Mesothelial cell of epicardium (in vitro differentiated cells): ENCODE measurements around the gene PAPLN. TPM values are rescaled to one million over a fixed set of nuclear protein-coding genes. Genes with fewer than 3 reads are reported as not detected.

Experiments
- DNase-seq, 2 experiments: peaks; one replicate each; pipeline ENCODE4 v3.0.0; 2021; ENCODE audit warnings: low spot score in 2 of 2; ENCODE audit not compliant: unreplicated experiment in 2 of 2
- H3K27ac Mint-ChIP-seq: 2 replicates; pipeline ENCODE4 v1.8.0; 2021; ENCODE audit warnings: mixed read lengths
- H3K27me3 Mint-ChIP-seq: 2 replicates; pipeline ENCODE4 v1.8.0; 2021; ENCODE audit warnings: low read depth, mixed read lengths
- H3K36me3 Mint-ChIP-seq: 2 replicates; pipeline ENCODE4 v1.8.0; 2021; ENCODE audit warnings: mixed read lengths
- H3K4me1 Mint-ChIP-seq: 2 replicates; pipeline ENCODE4 v1.8.0; 2021; ENCODE audit warnings: mixed read lengths
- H3K4me3 Mint-ChIP-seq: 2 replicates; pipeline ENCODE4 v1.8.0; 2021; ENCODE audit warnings: mild to moderate bottlenecking, moderate library complexity, mixed read lengths
- H3K9me3 Mint-ChIP-seq: 2 replicates; pipeline ENCODE4 v1.8.0; 2021; ENCODE audit warnings: mixed read lengths
- total RNA-seq: library from RNA; stranded (reverse); gene quantifications from 3 replicates; pipeline ENCODE4 v1.2.1, GENCODE V29; 2021
- TF ChIP-seq, protein P1 (sequence below): fragments of 200-600 bp; sonication (generic); IDR thresholded peaks from one replicate; pipeline ENCODE4 v1.5.0; 2021; ENCODE audit warnings: antibody characterized with exemption; ENCODE audit not compliant: unreplicated experiment

The PAPLN gene
- total RNA-seq, 1 donor from 2014 or later = 10.6 TPM

- no peak for DNase-seq
Observed at GRCh38 chr14:73269729-73270531, 32.6 kb downstream of the PAPLN start.

DNA sequence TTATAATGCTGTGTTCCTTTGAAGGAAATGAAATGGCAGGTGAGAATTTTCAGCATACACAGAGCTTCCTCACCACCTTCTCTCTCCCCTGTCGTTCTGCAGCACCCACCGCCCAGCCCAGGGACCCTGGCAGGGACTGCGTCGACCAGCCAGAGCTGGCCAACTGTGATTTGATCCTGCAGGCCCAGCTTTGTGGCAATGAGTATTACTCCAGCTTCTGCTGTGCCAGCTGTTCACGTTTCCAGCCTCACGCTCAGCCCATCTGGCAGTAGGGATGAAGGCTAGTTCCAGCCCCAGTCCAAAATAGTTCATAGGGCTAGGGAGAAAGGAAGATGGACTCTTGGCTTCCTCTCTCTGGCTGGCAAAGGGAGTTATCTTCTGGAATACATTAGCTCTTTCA is 35.1 kb downstream of the PAPLN start:
- no peak overlapping the region for H3K27ac Mint-ChIP-seq
- TF ChIP-seq, protein P1, sequence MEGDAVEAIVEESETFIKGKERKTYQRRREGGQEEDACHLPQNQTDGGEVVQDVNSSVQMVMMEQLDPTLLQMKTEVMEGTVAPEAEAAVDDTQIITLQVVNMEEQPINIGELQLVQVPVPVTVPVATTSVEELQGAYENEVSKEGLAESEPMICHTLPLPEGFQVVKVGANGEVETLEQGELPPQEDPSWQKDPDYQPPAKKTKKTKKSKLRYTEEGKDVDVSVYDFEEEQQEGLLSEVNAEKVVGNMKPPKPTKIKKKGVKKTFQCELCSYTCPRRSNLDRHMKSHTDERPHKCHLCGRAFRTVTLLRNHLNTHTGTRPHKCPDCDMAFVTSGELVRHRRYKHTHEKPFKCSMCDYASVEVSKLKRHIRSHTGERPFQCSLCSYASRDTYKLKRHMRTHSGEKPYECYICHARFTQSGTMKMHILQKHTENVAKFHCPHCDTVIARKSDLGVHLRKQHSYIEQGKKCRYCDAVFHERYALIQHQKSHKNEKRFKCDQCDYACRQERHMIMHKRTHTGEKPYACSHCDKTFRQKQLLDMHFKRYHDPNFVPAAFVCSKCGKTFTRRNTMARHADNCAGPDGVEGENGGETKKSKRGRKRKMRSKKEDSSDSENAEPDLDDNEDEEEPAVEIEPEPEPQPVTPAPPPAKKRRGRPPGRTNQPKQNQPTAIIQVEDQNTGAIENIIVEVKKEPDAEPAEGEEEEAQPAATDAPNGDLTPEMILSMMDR = no peak
- H3K4me1 Mint-ChIP-seq = peaks cover 6% of the 10 kb centered on the region
- H3K9me3 Mint-ChIP-seq = no peaks in the 10 kb centered on the region
- DNase-seq = no peak
- H3K4me3 Mint-ChIP-seq = no peak overlapping the region
- H3K27me3 Mint-ChIP-seq = peaks cover 6% of the 10 kb centered on the region
- peaks cover 12% of the 10 kb centered on the region for H3K36me3 Mint-ChIP-seq

More at GRCh38 chr14:73269729-73270531, 32.6 kb downstream of the PAPLN start:
- Mint-ChIP-seq H3K27me3 (peaks cover 6% of the 10 kb centered on the region), H3K4me1 (peaks cover 6% of the 10 kb centered on the region), H3K9me3 (no peaks in the 10 kb centered on the region), H3K27ac (no peak overlapping the region), H3K4me3 (peak overlapping the region; percentile 69), H3K36me3 (no peaks in the 10 kb centered on the region)
- TF ChIP-seq, protein P1 = no peak

DNA sequence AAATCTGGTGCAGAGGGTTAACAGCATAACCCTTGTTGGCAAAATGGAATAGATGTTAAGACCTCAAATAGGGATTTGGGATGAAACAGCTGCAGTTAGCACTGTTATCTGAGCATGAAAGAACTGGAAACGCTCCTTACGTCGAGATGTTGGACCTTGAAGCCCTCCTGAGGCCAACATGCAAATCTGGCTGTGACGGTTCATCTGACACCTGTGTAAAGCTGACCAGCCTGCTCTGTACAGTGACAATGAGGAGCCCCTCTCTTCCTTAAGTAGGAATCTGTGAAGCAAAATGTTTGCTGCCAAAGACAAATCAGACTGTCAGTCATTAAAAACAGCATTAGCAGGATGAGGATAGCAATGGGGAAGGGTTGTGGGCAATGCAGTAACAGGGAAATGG is 36.5 kb downstream of the PAPLN start:
- Mint-ChIP-seq H3K27ac (no peak overlapping the region), H3K36me3 (peaks cover 12% of the 10 kb centered on the region), H3K4me1 (peaks cover 6% of the 10 kb centered on the region), H3K9me3 (no peaks in the 10 kb centered on the region), H3K4me3 (no peak overlapping the region), H3K27me3 (peaks cover 6% of the 10 kb centered on the region)
- DNase-seq = no peak
- TF ChIP-seq, protein P1 = no peak

DNA sequence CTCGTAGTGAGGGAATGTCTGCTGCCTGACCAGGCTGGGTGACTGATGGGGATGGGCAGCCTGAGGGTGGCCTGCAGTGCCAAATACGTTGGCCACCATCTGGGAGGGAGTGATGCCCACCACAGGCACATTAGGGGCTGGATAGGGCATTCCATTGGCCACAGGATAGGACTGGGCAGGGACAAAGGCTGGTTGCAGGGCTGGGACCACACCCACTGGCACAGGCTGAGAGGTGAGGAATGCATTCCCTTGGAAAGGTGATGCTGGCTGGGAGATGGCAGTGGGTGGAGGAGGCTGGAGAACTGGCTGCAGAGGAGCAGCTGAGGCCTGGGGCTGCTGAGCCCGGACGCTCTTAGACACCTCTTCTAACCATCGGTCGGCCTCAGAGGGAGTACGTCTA is 39.5 kb downstream of the PAPLN start:
- no peak for DNase-seq
- no peaks in the 10 kb centered on the region for H3K9me3 Mint-ChIP-seq
- no peak overlapping the region for H3K4me3 Mint-ChIP-seq
- TF ChIP-seq, protein P1 = no peak
- peaks cover 24% of the 10 kb centered on the region for H3K36me3 Mint-ChIP-seq
- H3K27me3 Mint-ChIP-seq = no peaks in the 10 kb centered on the region
- H3K27ac Mint-ChIP-seq = peak overlapping the region; percentile 21
- H3K4me1 Mint-ChIP-seq = no peaks in the 10 kb centered on the region

- H3K36me3 Mint-ChIP-seq = peaks cover 28% of the 10 kb centered on the region
- H3K4me3 Mint-ChIP-seq = no peak overlapping the region
- H3K27me3 Mint-ChIP-seq = no peaks in the 10 kb centered on the region
- H3K27ac Mint-ChIP-seq = no peak overlapping the region
- no peaks in the 10 kb centered on the region for H3K9me3 Mint-ChIP-seq
- no peaks in the 10 kb centered on the region for H3K4me1 Mint-ChIP-seq
- TF ChIP-seq, protein P1 = no peak
- no peak for DNase-seq
Observed at GRCh38 chr14:73277376-73277775, 40.1 kb downstream of the PAPLN start.
